ENCODE data around the gene SPNS2. TPM values are rescaled to one million over a fixed set of nuclear protein-coding genes. Genes with fewer than 3 reads are reported as not detected.

The SPNS2 gene, protein sequence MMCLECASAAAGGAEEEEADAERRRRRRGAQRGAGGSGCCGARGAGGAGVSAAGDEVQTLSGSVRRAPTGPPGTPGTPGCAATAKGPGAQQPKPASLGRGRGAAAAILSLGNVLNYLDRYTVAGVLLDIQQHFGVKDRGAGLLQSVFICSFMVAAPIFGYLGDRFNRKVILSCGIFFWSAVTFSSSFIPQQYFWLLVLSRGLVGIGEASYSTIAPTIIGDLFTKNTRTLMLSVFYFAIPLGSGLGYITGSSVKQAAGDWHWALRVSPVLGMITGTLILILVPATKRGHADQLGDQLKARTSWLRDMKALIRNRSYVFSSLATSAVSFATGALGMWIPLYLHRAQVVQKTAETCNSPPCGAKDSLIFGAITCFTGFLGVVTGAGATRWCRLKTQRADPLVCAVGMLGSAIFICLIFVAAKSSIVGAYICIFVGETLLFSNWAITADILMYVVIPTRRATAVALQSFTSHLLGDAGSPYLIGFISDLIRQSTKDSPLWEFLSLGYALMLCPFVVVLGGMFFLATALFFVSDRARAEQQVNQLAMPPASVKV
- 10 to 100 TPM; 41.8 to 89.1 (median 55.2) TPM for total RNA-seq

GRCh38 chr17:4498461-4499397, at the start of gene SPNS2:
Gene SPNS2 (plus strand): TSS chr17:4498881. CDS start chr17:4499048, 167 bp downstream.
- H3K27ac ChIP-seq: peak within 1 kb of the TSS; percentile 78 to 87 (median 80)
- H3K4me3 ChIP-seq: peak within 1 kb of the TSS; percentile 32 to 71 (median 63)
- peak; percentile 67 to 89 for ATAC-seq (ENCODE audit: low FRiP score in 2 of 2)
- no peak for TF ChIP-seq CTCF (IDR thresholded peaks at IDR 0.05)
- peak in 1 of 4 donors; percentile 64 for TF ChIP-seq POLR2A (IDR thresholded peaks at IDR 0.05)
- TF ChIP-seq POLR2AphosphoS5 (IDR thresholded peaks at IDR 0.05): peak in 1 of 2 donors; percentile 74
- peaks cover 0 to 4% (median 0%) of the 10 kb centered on the region in 4 donors for H3K36me3 ChIP-seq
- peak; percentile 73 to 95 for DNase-seq
- H3K9me3 ChIP-seq: no peaks in the 10 kb centered on the region
- WGBS, 2 donors: 0 to 20% methylated on average over 1 to 11 of the region's 117 CpGs
- H3K4me1 ChIP-seq: peaks cover 36 to 56% (median 52%) of the 10 kb centered on the region in 4 donors
- no peaks in the 10 kb centered on the region for H3K27me3 ChIP-seq

GRCh38 chr17:4449736-4450135, 48.9 kb upstream of the SPNS2 start:
- H3K4me3 ChIP-seq: no peak overlapping the region
- no peak for TF ChIP-seq POLR2A (IDR thresholded peaks at IDR 0.05)
- TF ChIP-seq EP300 (IDR thresholded peaks at IDR 0.05): peak in 1 of 4 donors; percentile 15
- peak in 1 of 2 donors; percentile 48 for TF ChIP-seq POLR2AphosphoS5 (IDR thresholded peaks at IDR 0.05)
- peak; percentile 34 to 74 for ATAC-seq (ENCODE audit: low FRiP score in 2 of 2)
- DNase-seq: peak in 1 of 2 donors; percentile 86
- 17 to 36% methylated on average over 4 to 11 of the region's 11 CpGs for WGBS, 2 donors
- H3K27ac ChIP-seq: peak overlapping the region in 1 of 4 donors; percentile 32
- H3K36me3 ChIP-seq: no peaks in the 10 kb centered on the region
- no peaks in the 10 kb centered on the region for H3K9me3 ChIP-seq
- H3K4me1 ChIP-seq: peaks cover 9 to 21% (median 19%) of the 10 kb centered on the region in 4 donors
- H3K27me3 ChIP-seq: no peaks in the 10 kb centered on the region

DNA sequence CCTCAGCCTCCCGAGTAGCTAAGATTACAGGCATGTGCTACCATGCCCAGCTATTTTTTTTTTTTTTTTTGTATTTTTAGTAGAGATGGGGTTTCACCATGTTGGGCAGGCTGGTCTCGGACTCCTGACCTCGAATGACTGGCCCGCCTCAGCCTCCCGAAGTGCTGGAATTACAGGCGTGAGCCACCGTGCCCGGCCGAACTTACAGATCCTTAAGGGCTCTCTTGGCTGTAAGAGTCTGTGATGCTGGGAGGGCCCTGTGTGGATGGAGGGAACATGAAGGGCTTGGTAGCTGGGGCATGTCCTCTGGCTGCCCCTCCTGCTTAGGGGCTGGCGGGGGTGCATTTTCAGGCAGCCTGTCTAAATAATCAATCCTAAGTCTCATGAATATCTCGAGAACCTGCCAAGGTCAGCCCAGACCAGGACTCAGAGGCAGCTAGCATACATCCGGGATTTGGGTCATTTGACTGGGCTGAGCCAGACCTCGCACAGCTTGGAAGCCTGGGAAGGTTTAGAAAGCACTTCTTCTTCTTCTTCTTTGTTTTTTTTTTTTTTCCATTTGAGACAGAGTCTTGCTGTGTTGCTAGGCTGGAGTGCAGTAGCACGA, 47.9 kb upstream of the SPNS2 start:
- ATAC-seq (ENCODE audit: low FRiP score in 2 of 2) (no peak), DNase-seq (peak in 1 of 2 donors; percentile 54)
- Histone ChIP-seq H3K4me3 (no peak overlapping the region), H3K36me3 (no peaks in the 10 kb centered on the region), H3K27ac (no peak overlapping the region), H3K4me1 (peaks cover 9 to 18% (median 15%) of the 10 kb centered on the region in 4 donors), H3K9me3 (no peaks in the 10 kb centered on the region), H3K27me3 (no peaks in the 10 kb centered on the region)
- 73 to 80% methylated on average over 14 of the region's 14 CpGs for WGBS, 2 donors
- no peak for TF ChIP-seq CTCF (IDR thresholded peaks at IDR 0.05)
- no peak for TF ChIP-seq EP300 (IDR thresholded peaks at IDR 0.05)
- TF ChIP-seq POLR2A (IDR thresholded peaks at IDR 0.05): no peak
- no peak for TF ChIP-seq POLR2AphosphoS5 (IDR thresholded peaks at IDR 0.05)

DNA sequence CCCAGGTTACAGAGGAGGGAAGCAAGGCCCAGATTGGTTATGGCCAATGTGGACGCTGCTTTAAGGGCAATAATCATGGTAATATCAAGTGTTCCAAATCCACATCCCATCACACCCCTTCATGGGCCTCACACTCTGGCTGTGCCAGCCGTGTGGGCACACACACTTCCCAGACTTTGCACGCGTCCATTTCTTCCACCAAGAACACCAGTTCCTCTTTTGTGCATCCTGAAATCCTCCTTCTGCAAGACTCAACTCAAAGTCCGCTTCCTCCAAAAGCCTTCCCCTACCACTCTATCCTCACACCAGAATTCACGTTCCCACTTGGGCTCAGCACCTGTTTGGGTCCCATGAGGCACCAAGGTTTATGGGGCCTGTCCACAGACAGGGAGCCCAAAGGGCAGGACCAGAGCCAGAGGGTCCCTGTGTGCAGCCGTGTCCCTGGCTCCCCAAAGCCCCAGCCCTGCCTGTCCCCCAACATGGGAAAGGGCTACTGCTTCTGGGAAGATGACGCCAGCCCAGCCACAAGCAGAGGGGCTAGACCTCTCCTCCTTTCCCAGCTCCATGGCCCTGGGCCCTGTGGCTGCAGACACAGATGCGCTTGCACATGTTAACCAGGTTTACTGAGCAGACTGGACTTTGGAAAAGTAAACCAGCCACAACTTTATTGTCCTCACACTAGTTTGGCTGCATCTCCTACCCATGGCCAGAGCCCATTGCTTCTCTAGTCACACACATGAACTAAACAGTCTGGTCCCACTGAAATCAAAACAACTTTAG, 44.7 kb upstream of the SPNS2 start:
- Histone ChIP-seq H3K4me3 (no peak overlapping the region), H3K36me3 (no peaks in the 10 kb centered on the region), H3K27me3 (no peaks in the 10 kb centered on the region), H3K27ac (no peak overlapping the region), H3K4me1 (peaks cover 9 to 15% (median 14%) of the 10 kb centered on the region in 4 donors), H3K9me3 (no peaks in the 10 kb centered on the region)
- WGBS, 2 donors: 77 to 84% methylated on average over 6 to 9 of the region's 9 CpGs
- TF ChIP-seq POLR2A (IDR thresholded peaks at IDR 0.05) (no peak), EP300 (IDR thresholded peaks at IDR 0.05) (no peak), CTCF (IDR thresholded peaks at IDR 0.05) (no peak), POLR2AphosphoS5 (IDR thresholded peaks at IDR 0.05) (no peak)
- ATAC-seq (ENCODE audit: low FRiP score in 2 of 2) (no peak), DNase-seq (no peak)

Data from upper lobe of left lung (tissue), 6 donors.